ENCODE data around the gene SLC38A11.
"Not testable (repeated sequence)": the region's sequence is repeated elsewhere in the genome, so short reads cannot be mapped to it uniquely, and the experiment has no call there.

SLC38A11 gene

GRCh38 chr2:164984428-164984827, 29.1 kb upstream of the SLC38A11 start:
- TF ChIP-seq CTCF (IDR thresholded peaks at IDR 0.05; ENCODE audit: control insufficient read depth, extremely low read depth, insufficient read depth): no peak
- no peak for DNase-seq (ENCODE audit: low read depth)
- H3K4me3 ChIP-seq (ENCODE audit: low read depth, low read length): no peak overlapping the region

- no peak for TF ChIP-seq CTCF (IDR thresholded peaks at IDR 0.05; ENCODE audit: control insufficient read depth, extremely low read depth, insufficient read depth)
- DNase-seq (ENCODE audit: low read depth): peak; percentile 42
- no peak overlapping the region for H3K4me3 ChIP-seq (ENCODE audit: low read depth, low read length)
Measured at GRCh38 chr2:164981217-164981990, 26.1 kb upstream of the SLC38A11 start.

- not testable (repeated sequence) for H3K4me3 ChIP-seq (ENCODE audit: low read depth, low read length); DNase-seq (ENCODE audit: low read depth)
Measured at GRCh38 chr2:164980688-164981087, 25.4 kb upstream of the SLC38A11 start.

GRCh38 chr2:164979113-164979512, 23.8 kb upstream of the SLC38A11 start:
- TF ChIP-seq CTCF (IDR thresholded peaks at IDR 0.05; ENCODE audit: control insufficient read depth, extremely low read depth, insufficient read depth): no peak
- H3K4me3 ChIP-seq (ENCODE audit: low read depth, low read length): no peak overlapping the region
- no peak for DNase-seq (ENCODE audit: low read depth)

- not testable (repeated sequence) for DNase-seq (ENCODE audit: low read depth); H3K4me3 ChIP-seq (ENCODE audit: low read depth, low read length)
Measured at GRCh38 chr2:164976875-164977470, 21.6 kb upstream of the SLC38A11 start.

GRCh38 chr2:164976301-164976700, 21.0 kb upstream of the SLC38A11 start:
- no peak for DNase-seq (ENCODE audit: low read depth)
- no peak overlapping the region for H3K4me3 ChIP-seq (ENCODE audit: low read depth, low read length)
- no peak for TF ChIP-seq CTCF (IDR thresholded peaks at IDR 0.05; ENCODE audit: control insufficient read depth, extremely low read depth, insufficient read depth)

GRCh38 chr2:164975891-164976290, 20.6 kb upstream of the SLC38A11 start:
- DNase-seq (ENCODE audit: low read depth): no peak
- no peak overlapping the region for H3K4me3 ChIP-seq (ENCODE audit: low read depth, low read length)
- TF ChIP-seq CTCF (IDR thresholded peaks at IDR 0.05; ENCODE audit: control insufficient read depth, extremely low read depth, insufficient read depth): no peak

GRCh38 chr2:164974221-164974620, 18.9 kb upstream of the SLC38A11 start:
- TF ChIP-seq CTCF (IDR thresholded peaks at IDR 0.05; ENCODE audit: control insufficient read depth, extremely low read depth, insufficient read depth): no peak
- H3K4me3 ChIP-seq (ENCODE audit: low read depth, low read length): no peak overlapping the region
- DNase-seq (ENCODE audit: low read depth): no peak
